Muscle of leg (tissue), 11 donors: Measurements from ENCODE around the gene ADAMTS12. TPM values are rescaled to one million over a fixed set of nuclear protein-coding genes. Genes with fewer than 3 reads are reported as not detected.

Experiments
- DNase-seq: peaks from one replicate; pipeline ENCODE4 v3.0.0; 2013
- H3K27ac ChIP-seq: one replicate; pipeline ENCODE4 v1.5.1; 2013; ENCODE audit warnings: mild to moderate bottlenecking, low read length, control low read depth
- H3K27me3 ChIP-seq: one replicate; pipeline ENCODE4 v1.6.1; 2013; ENCODE audit warnings: low read length; ENCODE audit not compliant: control insufficient read depth, insufficient read depth
- H3K36me3 ChIP-seq: one replicate; pipeline ENCODE4 v1.6.1; 2013; ENCODE audit warnings: low read length; ENCODE audit not compliant: control insufficient read depth, insufficient read depth
- H3K4me1 ChIP-seq: one replicate; pipeline ENCODE4 v1.6.1; 2013; ENCODE audit warnings: low read length; ENCODE audit not compliant: control insufficient read depth, insufficient read depth
- H3K4me3 ChIP-seq: one replicate; pipeline ENCODE4 v1.5.1; 2013; ENCODE audit warnings: low read length, control low read depth
- H3K9me3 ChIP-seq: replicated peaks from 2 replicates; pipeline ENCODE4 v1.6.1; 2013; ENCODE audit warnings: low read depth, low read length; ENCODE audit not compliant: control insufficient read depth
- WGBS: methylation state at CpG from one replicate; pipeline ENCODE4 v1.1.5; 2013; ENCODE audit warnings: missing lambda C conversion rate; ENCODE audit not compliant: insufficient coverage; 5-methylcytosine and 5-hydroxymethylcytosine counted together
- polyA plus RNA-seq, 8 donors: library from polyadenylated mRNA; unstranded; fragments of 120-200 nt; gene quantifications; one replicate each; pipeline versions ENCODE4 v1.2.1 to v1.2.3, GENCODE V29; 2013; ENCODE audit warnings: inconsistent platforms in 1 of 8, low replicate concordance in 1 of 8; ENCODE audit not compliant: insufficient read length in 8 of 8, insufficient read depth in 1 of 8
- total RNA-seq: library from RNA; stranded (reverse); fragments of 120-200 nt; gene quantifications from one replicate; pipeline ENCODE4 v1.2.4, GENCODE V29; 2013

ADAMTS12 gene
- total and polyA plus RNA-seq, 9 donors = 14.8 to 35.1 (median 22.8) TPM

GRCh38 chr5:33769968-33770367 lies 121.8 kb downstream of the ADAMTS12 start:
- no peak overlapping the region for H3K4me3 ChIP-seq
- WGBS = no CpG with 5 or more reads among the region's 1 CpG
- no peaks in the 10 kb centered on the region for H3K36me3 ChIP-seq
- no peaks in the 10 kb centered on the region for H3K9me3 ChIP-seq
- no peak overlapping the region for H3K27ac ChIP-seq
- peak; percentile 69 for DNase-seq
- H3K4me1 ChIP-seq = peaks cover 3% of the 10 kb centered on the region
- no peaks in the 10 kb centered on the region for H3K27me3 ChIP-seq

DNA sequence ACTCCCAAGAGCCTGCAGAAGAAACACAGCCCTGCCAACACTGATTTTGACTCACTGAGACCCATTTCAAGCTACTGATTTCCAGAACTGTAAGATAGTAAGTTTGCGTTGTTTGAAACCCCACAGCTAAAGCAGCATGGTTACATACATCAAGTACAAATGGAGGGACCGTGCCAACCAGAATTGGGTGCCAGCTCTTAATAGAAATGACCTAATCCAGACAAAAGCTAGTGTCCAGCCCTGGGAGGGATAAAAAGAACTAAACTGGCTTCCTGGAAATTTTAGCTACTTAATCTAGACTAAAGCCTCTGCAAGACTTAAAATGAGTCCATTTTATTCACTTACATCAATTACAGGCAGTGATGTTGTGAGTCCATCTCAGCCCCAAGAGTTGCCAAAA lies 122.6 kb downstream of the ADAMTS12 start:
- Histone ChIP-seq H3K4me3 (no peak overlapping the region), H3K27ac (no peak overlapping the region), H3K4me1 (peaks cover 3% of the 10 kb centered on the region), H3K9me3 (no peaks in the 10 kb centered on the region), H3K27me3 (no peaks in the 10 kb centered on the region), H3K36me3 (no peaks in the 10 kb centered on the region)
- WGBS = no CpG with 5 or more reads among the region's 2 CpGs
- DNase-seq = no peak

- no peak for DNase-seq
- no CpG with 5 or more reads among the region's 2 CpGs for WGBS
- Histone ChIP-seq H3K36me3 (no peaks in the 10 kb centered on the region), H3K4me3 (no peak overlapping the region), H3K27ac (no peak overlapping the region), H3K4me1 (no peaks in the 10 kb centered on the region), H3K9me3 (no peaks in the 10 kb centered on the region), H3K27me3 (no peaks in the 10 kb centered on the region)
Measured at GRCh38 chr5:33766023-33766422, 125.8 kb downstream of the ADAMTS12 start.

GRCh38 chr5:33764786-33765185 lies 127.0 kb downstream of the ADAMTS12 start:
- Histone ChIP-seq H3K27me3 (no peaks in the 10 kb centered on the region), H3K4me1 (no peaks in the 10 kb centered on the region), H3K9me3 (no peaks in the 10 kb centered on the region), H3K4me3 (no peak overlapping the region), H3K36me3 (no peaks in the 10 kb centered on the region), H3K27ac (no peak overlapping the region)
- WGBS = no CpG with 5 or more reads among the region's 3 CpGs
- no peak for DNase-seq

DNA sequence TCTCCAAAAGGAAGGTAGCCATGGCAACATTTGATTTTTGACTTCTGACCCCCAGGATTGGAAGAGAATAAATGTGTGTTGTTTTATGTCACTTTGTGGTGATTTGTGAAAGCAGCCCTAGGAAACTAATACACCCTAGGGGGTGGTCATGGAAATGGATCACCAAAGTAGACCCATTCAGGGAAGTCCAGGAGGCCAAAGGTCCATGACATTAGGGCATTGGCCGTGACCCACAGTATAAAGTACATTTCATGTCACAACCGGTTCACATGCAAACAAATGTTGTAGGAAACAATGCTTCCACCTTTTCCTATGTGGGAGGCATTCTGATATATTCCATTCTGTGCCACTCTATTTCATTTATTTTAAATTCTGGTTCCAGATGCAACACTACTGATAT lies 128.4 kb downstream of the ADAMTS12 start:
- Histone ChIP-seq H3K36me3 (no peaks in the 10 kb centered on the region), H3K4me3 (no peak overlapping the region), H3K27me3 (no peaks in the 10 kb centered on the region), H3K4me1 (no peaks in the 10 kb centered on the region), H3K27ac (no peak overlapping the region), H3K9me3 (no peaks in the 10 kb centered on the region)
- DNase-seq = no peak
- no CpG with 5 or more reads among the region's 2 CpGs for WGBS

GRCh38 chr5:33762859-33763258 lies 128.9 kb downstream of the ADAMTS12 start:
- H3K27me3 ChIP-seq = no peaks in the 10 kb centered on the region
- no CpG with 5 or more reads among the region's 1 CpG for WGBS
- H3K9me3 ChIP-seq = no peaks in the 10 kb centered on the region
- H3K27ac ChIP-seq = no peak overlapping the region
- H3K36me3 ChIP-seq = no peaks in the 10 kb centered on the region
- no peak for DNase-seq
- no peak overlapping the region for H3K4me3 ChIP-seq
- H3K4me1 ChIP-seq = no peaks in the 10 kb centered on the region

- no peak for DNase-seq
- Histone ChIP-seq H3K4me3 (no peak overlapping the region), H3K27me3 (no peaks in the 10 kb centered on the region), H3K9me3 (no peaks in the 10 kb centered on the region), H3K27ac (no peak overlapping the region), H3K4me1 (peaks cover 3% of the 10 kb centered on the region), H3K36me3 (no peaks in the 10 kb centered on the region)
- 90% methylated on average over 2 of the region's 4 CpGs for WGBS
Measured at GRCh38 chr5:33761139-33761538, 130.7 kb downstream of the ADAMTS12 start.

GRCh38 chr5:33758737-33759136 lies 133.1 kb downstream of the ADAMTS12 start:
- no peak overlapping the region for H3K27ac ChIP-seq
- no CpG with 5 or more reads among the region's 2 CpGs for WGBS
- H3K4me1 ChIP-seq = peaks cover 4% of the 10 kb centered on the region
- no peaks in the 10 kb centered on the region for H3K36me3 ChIP-seq
- no peak overlapping the region for H3K4me3 ChIP-seq
- no peak for DNase-seq
- H3K9me3 ChIP-seq = no peaks in the 10 kb centered on the region
- no peaks in the 10 kb centered on the region for H3K27me3 ChIP-seq

GRCh38 chr5:33756491-33756890 lies 135.3 kb downstream of the ADAMTS12 start:
- Histone ChIP-seq H3K36me3 (no peaks in the 10 kb centered on the region), H3K27ac (no peak overlapping the region), H3K4me1 (peaks cover 7% of the 10 kb centered on the region), H3K4me3 (no peak overlapping the region), H3K9me3 (no peaks in the 10 kb centered on the region), H3K27me3 (no peaks in the 10 kb centered on the region)
- DNase-seq = no peak
- 53% methylated on average over 2 of the region's 2 CpGs for WGBS

DNA sequence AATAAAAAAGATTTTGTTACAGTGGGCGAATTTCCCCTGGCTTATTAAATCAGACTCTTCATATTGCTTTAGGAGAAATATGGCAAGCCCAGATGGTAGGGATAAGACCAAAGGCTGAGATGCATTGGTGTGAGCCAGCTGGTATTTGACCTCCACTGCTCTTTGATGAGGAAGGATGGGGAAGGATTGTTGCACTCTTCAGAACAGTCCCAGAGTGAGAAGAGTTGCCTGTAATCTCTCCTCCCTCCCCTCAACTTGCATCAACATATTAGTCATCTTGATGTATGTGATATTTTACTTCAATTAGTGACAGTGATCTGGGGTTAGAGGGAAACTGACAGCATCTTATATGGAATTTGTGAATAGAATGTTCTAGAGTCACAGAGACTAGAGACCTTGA lies 136.6 kb downstream of the ADAMTS12 start:
- no peak overlapping the region for H3K4me3 ChIP-seq
- DNase-seq = no peak
- no peak overlapping the region for H3K27ac ChIP-seq
- no peaks in the 10 kb centered on the region for H3K27me3 ChIP-seq
- no peaks in the 10 kb centered on the region for H3K36me3 ChIP-seq
- WGBS = no CpG with 5 or more reads among the region's 1 CpG
- no peaks in the 10 kb centered on the region for H3K9me3 ChIP-seq
- H3K4me1 ChIP-seq = peaks cover 7% of the 10 kb centered on the region

DNA sequence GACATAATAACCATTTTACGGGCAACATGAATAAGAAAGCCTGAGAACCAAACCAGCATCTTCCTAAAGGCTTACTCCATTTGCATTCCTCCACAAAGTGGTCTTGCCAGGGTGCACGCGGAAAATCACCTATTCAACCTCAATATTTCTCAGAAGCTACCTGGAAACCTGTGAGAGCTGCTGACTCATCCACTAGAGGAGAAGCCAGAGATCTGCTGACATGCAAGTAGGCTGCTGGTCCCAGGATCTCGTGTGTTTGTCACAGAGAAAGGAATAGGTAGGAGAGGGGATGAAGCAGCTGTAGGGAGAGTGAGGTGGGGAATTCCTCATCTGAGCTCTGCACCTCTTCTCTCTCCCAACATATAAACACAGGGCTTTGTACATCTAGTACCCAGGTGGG lies 138.1 kb downstream of the ADAMTS12 start:
- Histone ChIP-seq H3K27me3 (no peaks in the 10 kb centered on the region), H3K36me3 (no peaks in the 10 kb centered on the region), H3K4me1 (peaks cover 7% of the 10 kb centered on the region), H3K9me3 (no peaks in the 10 kb centered on the region), H3K27ac (no peak overlapping the region), H3K4me3 (no peak overlapping the region)
- 67% methylated on average over 1 of the region's 4 CpGs for WGBS
- no peak for DNase-seq
